Astrocyte of the cerebellum (primary cell): ENCODE results near the gene AFG1L.

ENCODE experiments used
- DNase-seq: peaks from one replicate; pipeline ENCODE4 v3.0.0-alpha.2; 2011; ENCODE audit warnings: low read depth
- H3K4me3 ChIP-seq: 2 replicates; pipeline ENCODE4 v1.5.1; 2011; ENCODE audit warnings: mild to moderate bottlenecking, low read depth, low read length, moderate library complexity
- in situ Hi-C: cut with HindIII; loops from 2 replicates; pipeline ENCODE4 v1.10.0; 2017; ENCODE audit warnings: low sequenced_read_pairs
- TF ChIP-seq, protein P1 (sequence below): IDR thresholded peaks from 2 replicates; pipeline ENCODE4 v1.5.1; 2012; ENCODE audit warnings: low read length, low read depth, moderate library complexity, mild to moderate bottlenecking; ENCODE audit errors: missing control alignments

AFG1L gene

DNA sequence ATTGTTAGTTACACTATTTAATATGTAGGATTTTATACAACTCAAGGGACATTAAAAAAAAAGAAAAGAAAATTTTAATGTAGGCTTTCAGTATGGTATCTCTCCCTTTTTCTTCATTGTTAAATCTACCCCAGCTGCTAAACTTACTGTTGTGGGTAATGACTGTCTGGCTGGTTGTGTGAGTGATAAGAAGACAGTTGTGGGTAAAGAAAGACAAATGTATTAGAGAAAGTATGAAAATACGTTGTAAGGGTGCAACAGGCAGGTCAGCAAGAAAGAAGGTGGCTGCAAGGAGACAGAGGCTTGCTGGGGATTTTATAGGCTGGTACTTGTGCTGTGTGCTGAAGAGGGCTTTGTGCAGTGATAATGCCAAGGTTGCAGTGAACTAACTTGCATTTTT lies 174.5 kb downstream of the AFG1L start:
- in situ Hi-C loops = no loop called here
- no peak for DNase-seq
- TF ChIP-seq, protein P1, sequence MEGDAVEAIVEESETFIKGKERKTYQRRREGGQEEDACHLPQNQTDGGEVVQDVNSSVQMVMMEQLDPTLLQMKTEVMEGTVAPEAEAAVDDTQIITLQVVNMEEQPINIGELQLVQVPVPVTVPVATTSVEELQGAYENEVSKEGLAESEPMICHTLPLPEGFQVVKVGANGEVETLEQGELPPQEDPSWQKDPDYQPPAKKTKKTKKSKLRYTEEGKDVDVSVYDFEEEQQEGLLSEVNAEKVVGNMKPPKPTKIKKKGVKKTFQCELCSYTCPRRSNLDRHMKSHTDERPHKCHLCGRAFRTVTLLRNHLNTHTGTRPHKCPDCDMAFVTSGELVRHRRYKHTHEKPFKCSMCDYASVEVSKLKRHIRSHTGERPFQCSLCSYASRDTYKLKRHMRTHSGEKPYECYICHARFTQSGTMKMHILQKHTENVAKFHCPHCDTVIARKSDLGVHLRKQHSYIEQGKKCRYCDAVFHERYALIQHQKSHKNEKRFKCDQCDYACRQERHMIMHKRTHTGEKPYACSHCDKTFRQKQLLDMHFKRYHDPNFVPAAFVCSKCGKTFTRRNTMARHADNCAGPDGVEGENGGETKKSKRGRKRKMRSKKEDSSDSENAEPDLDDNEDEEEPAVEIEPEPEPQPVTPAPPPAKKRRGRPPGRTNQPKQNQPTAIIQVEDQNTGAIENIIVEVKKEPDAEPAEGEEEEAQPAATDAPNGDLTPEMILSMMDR = no peak
- H3K4me3 ChIP-seq = no peak overlapping the region

DNA sequence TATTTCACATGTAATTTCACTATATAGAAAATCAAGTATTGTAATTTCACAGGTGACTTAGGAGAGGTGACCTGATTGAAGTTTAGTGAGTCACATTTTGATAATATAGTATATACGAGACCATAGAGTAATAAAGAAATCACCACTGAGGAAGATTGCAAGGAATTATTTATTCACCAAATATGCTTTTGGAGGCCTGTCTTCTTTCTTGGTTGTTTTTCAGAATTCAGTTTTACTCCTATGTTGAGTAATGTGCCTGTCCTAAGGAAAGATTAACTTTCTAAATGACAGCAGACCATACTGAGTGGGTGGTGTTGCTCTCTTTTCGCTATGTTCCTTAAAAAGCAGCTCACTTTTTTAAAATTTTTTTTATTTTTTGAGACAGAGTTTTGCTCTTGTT lies 178.3 kb downstream of the AFG1L start:
- in situ Hi-C loops = no loop called here
- TF ChIP-seq, protein P1 = no peak
- no peak for DNase-seq
- H3K4me3 ChIP-seq = no peak overlapping the region

GRCh38 chr6:108476376-108476775 lies 181.5 kb downstream of the AFG1L start:
- no peak for DNase-seq
- in situ Hi-C loops = no loop called here
- H3K4me3 ChIP-seq = no peak overlapping the region
- TF ChIP-seq, protein P1 = no peak

- H3K4me3 ChIP-seq = no peak overlapping the region
- in situ Hi-C loops = no loop called here
- DNase-seq = no peak
- TF ChIP-seq, protein P1 = no peak
These were observed 182.1 kb downstream of the AFG1L start for GRCh38 chr6:108476847-108477430.

- no peak for DNase-seq
- in situ Hi-C loops = no loop called here
- TF ChIP-seq, protein P1 = no peak
- no peak overlapping the region for H3K4me3 ChIP-seq
These were observed 187.7 kb downstream of the AFG1L start for GRCh38 chr6:108482559-108482958.

DNA sequence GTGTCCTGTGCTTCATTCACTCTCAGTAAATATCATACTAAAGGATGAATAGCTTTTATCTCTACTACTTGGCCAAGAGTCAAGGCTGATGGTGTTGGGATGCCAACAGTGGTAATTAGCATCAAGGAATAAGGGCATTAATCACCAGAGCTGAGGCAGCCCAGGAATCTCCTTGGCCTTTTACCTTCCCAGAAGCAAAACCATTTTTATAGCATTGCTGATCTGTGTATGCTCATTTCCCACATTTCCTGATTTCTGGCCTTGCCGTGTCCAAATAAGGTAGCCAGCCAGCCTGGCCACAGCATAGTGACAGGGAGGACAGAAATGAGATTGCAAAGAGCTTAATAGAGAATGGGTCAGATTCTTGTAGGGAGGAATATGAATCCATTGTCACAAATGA lies 189.2 kb downstream of the AFG1L start:
- no peak for DNase-seq
- in situ Hi-C loops = no loop called here
- H3K4me3 ChIP-seq = no peak overlapping the region
- TF ChIP-seq, protein P1 = no peak
